MM.1S (cell line): ENCODE data around the gene SDF4.

ENCODE experiments used
- DNase-seq: peaks from one replicate; pipeline ENCODE4 v3.0.0-alpha.2; 2015
- H2AFZ ChIP-seq: fragments of 300-600 bp; sonication (generic); 2 replicates; pipeline ENCODE4 v1.6.0; 2016; ENCODE audit warnings: antibody characterized with exemption, low read length
- H3F3A ChIP-seq: fragments of 300-600 bp; sonication (generic); 2 replicates; pipeline ENCODE4 v1.6.1; 2016; ENCODE audit warnings: mild to moderate bottlenecking, antibody characterized with exemption, low read length, moderate library complexity, mixed read lengths; ENCODE audit not compliant: insufficient read depth
- H3K27ac ChIP-seq: fragments of 300-600 bp; sonication (generic); 2 replicates; pipeline ENCODE4 v1.5.1; 2016; ENCODE audit warnings: mild to moderate bottlenecking, low read length
- H3K27me3 ChIP-seq: fragments of 300-600 bp; sonication (generic); replicated peaks from 2 replicates; pipeline ENCODE4 v1.6.0; 2016; ENCODE audit warnings: low read length; ENCODE audit not compliant: insufficient read depth
- H3K36me3 ChIP-seq: fragments of 300-600 bp; sonication (generic); replicated peaks from 2 replicates; pipeline ENCODE4 v1.6.1; 2016; ENCODE audit warnings: mild to moderate bottlenecking, low read length, mixed read lengths; ENCODE audit not compliant: insufficient read depth
- H3K4me1 ChIP-seq: fragments of 300-600 bp; sonication (generic); 2 replicates; pipeline ENCODE4 v1.6.1; 2016; ENCODE audit warnings: low read length, mixed read lengths
- H3K4me2 ChIP-seq: fragments of 300-600 bp; sonication (generic); 2 replicates; pipeline ENCODE4 v1.6.0; 2016; ENCODE audit warnings: low read depth, low read length
- H3K4me3 ChIP-seq: fragments of 300-600 bp; sonication (generic); 2 replicates; pipeline ENCODE4 v1.5.1; 2016; ENCODE audit warnings: low read length, mixed read lengths
- H3K79me2 ChIP-seq: fragments of 300-600 bp; sonication (generic); 2 replicates; pipeline ENCODE4 v1.6.1; 2016; ENCODE audit warnings: mixed run types, low read length, mixed read lengths
- H3K9ac ChIP-seq: fragments of 300-600 bp; sonication (generic); 2 replicates; pipeline ENCODE4 v1.6.1; 2016; ENCODE audit warnings: low read length, mixed read lengths
- H3K9me2 ChIP-seq: fragments of 300-600 bp; sonication (generic); replicated peaks from 2 replicates; pipeline ENCODE4 v1.6.1; 2016; ENCODE audit warnings: mild to moderate bottlenecking, low read length, mixed read lengths; ENCODE audit not compliant: insufficient read depth
- H3K9me3 ChIP-seq: fragments of 300-600 bp; sonication (generic); replicated peaks from 2 replicates; pipeline ENCODE4 v1.6.1; 2016; ENCODE audit warnings: mild to moderate bottlenecking, low read length, mixed read lengths; ENCODE audit not compliant: insufficient read depth
- H4K20me1 ChIP-seq: fragments of 300-600 bp; sonication (generic); 2 replicates; pipeline ENCODE4 v1.6.1; 2016; ENCODE audit warnings: mild to moderate bottlenecking, low read length, moderate library complexity, mixed read lengths; ENCODE audit not compliant: insufficient read depth
- EZH2 ChIP-seq: fragments of 300-600 bp; sonication (generic); optimal IDR thresholded peaks from 2 replicates; pipeline ENCODE3; 2017; ENCODE audit warnings: low read depth, mild to moderate bottlenecking, antibody characterized with exemption, low read length, mixed read lengths
- EZH2phosphoT487 ChIP-seq: fragments of 300-600 bp; sonication (generic); IDR thresholded peaks from 2 replicates; pipeline ENCODE4 v1.6.1; 2018; ENCODE audit warnings: antibody characterized with exemption, low read length
- TF ChIP-seq, protein P1 (sequence below): fragments of 300-600 bp; sonication (generic); IDR thresholded peaks from 2 replicates; pipeline ENCODE4 v1.5.1; 2016; ENCODE audit warnings: antibody characterized with exemption, low read length, mixed read lengths

Gene SDF4

DNA sequence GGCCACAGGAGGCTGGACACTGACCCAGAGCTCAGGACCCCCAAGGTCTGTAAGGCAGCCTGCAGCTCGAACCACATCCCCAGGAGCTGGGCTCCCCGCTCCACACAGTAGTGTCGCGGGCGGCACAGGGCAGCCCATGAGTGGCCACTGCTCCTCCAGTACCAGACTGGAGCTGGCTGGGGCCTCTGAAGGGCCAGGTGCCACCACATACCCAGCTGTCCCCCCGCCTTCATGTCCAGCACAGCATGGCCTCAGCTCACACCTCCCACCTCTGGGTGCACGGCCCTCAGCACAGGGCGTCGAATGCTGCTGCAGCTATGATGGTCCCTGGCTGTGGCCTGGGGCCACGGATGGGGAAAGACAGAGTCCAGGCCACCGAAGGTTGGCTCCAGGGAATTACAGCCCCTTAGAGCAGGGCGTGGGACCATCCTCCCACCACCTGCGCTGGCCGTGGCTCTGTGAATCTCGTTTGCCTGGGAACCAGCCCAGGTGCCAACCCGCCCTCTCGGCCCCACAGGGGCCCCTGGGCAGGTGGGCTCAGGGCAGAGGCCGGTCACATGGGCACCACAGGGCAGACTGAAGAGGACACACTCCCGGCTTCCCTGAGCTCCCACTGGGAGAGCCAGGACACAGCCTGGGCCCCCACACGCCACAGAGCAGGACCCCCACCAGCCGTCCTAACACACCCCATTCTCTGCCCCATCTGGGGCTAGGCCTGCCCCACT is 15.8 kb downstream of the SDF4 start:
- no peaks in the 10 kb centered on the region for H3K4me1 ChIP-seq
- no peak overlapping the region for H2AFZ ChIP-seq
- H3K27ac ChIP-seq, result no peak overlapping the region
- no peaks in the 10 kb centered on the region for H3K79me2 ChIP-seq
- H3K9me2 ChIP-seq, result no peaks in the 10 kb centered on the region
- no peaks in the 10 kb centered on the region for H3K36me3 ChIP-seq
- no peak overlapping the region for H3K9ac ChIP-seq
- no peak overlapping the region for H3K4me3 ChIP-seq
- H4K20me1 ChIP-seq, result no peaks in the 10 kb centered on the region
- H3K27me3 ChIP-seq, result peaks cover 15% of the 10 kb centered on the region
- H3K9me3 ChIP-seq, result no peaks in the 10 kb centered on the region
- 0 out of 2 replicates have a peak, but pooled peaks cover 2% of the 10 kb centered on the region for H3F3A ChIP-seq
- no peak for DNase-seq
- H3K4me2 ChIP-seq, result no peak overlapping the region
- TF ChIP-seq EZH2phosphoT487 (no peak), EZH2 (no peak)
- TF ChIP-seq, protein P1, sequence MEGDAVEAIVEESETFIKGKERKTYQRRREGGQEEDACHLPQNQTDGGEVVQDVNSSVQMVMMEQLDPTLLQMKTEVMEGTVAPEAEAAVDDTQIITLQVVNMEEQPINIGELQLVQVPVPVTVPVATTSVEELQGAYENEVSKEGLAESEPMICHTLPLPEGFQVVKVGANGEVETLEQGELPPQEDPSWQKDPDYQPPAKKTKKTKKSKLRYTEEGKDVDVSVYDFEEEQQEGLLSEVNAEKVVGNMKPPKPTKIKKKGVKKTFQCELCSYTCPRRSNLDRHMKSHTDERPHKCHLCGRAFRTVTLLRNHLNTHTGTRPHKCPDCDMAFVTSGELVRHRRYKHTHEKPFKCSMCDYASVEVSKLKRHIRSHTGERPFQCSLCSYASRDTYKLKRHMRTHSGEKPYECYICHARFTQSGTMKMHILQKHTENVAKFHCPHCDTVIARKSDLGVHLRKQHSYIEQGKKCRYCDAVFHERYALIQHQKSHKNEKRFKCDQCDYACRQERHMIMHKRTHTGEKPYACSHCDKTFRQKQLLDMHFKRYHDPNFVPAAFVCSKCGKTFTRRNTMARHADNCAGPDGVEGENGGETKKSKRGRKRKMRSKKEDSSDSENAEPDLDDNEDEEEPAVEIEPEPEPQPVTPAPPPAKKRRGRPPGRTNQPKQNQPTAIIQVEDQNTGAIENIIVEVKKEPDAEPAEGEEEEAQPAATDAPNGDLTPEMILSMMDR, result no peak

DNA sequence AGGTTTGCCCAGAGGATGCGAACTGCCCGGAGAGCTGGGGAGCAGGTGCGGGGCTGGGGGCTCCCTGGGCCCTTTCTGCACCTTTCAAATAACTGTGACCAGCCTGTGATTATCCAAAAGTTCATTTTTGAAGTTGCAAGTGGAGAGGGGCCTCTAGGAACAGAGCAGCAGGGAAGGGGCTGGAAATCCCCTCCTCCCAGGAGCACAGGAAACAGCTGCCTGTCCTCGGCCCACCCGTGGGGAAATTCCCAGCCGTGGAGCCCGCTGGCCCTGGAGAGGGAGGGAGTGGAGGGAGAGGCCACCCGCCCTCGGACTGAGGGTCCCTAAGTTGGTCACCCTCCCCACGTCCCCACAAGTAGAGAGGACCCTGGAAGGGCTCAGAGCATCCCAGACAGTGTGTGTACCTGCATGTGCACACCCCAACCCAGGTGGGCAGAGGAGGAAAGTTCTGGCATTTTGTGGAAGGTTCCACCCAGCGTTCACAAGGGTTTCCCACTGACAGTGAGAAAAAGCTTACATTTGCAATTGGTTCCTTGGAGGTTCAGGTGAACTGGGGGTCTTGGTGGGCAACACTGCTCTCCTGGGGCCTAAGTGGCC is 16.6 kb downstream of the SDF4 start:
- H2AFZ ChIP-seq, result no peak overlapping the region
- TF ChIP-seq EZH2 (no peak), EZH2phosphoT487 (no peak)
- TF ChIP-seq, protein P1, result no peak
- H3K9me2 ChIP-seq, result no peaks in the 10 kb centered on the region
- H3K4me1 ChIP-seq, result no peaks in the 10 kb centered on the region
- no peaks in the 10 kb centered on the region for H3K36me3 ChIP-seq
- DNase-seq, result no peak
- H4K20me1 ChIP-seq, result no peaks in the 10 kb centered on the region
- H3K27ac ChIP-seq, result no peak overlapping the region
- H3K79me2 ChIP-seq, result no peaks in the 10 kb centered on the region
- H3K27me3 ChIP-seq, result peaks cover 24% of the 10 kb centered on the region
- no peaks in the 10 kb centered on the region for H3K9me3 ChIP-seq
- H3K4me2 ChIP-seq, result no peak overlapping the region
- 0 out of 2 replicates have a peak, but pooled peaks cover 2% of the 10 kb centered on the region for H3F3A ChIP-seq
- H3K4me3 ChIP-seq, result no peak overlapping the region
- no peak overlapping the region for H3K9ac ChIP-seq

DNA sequence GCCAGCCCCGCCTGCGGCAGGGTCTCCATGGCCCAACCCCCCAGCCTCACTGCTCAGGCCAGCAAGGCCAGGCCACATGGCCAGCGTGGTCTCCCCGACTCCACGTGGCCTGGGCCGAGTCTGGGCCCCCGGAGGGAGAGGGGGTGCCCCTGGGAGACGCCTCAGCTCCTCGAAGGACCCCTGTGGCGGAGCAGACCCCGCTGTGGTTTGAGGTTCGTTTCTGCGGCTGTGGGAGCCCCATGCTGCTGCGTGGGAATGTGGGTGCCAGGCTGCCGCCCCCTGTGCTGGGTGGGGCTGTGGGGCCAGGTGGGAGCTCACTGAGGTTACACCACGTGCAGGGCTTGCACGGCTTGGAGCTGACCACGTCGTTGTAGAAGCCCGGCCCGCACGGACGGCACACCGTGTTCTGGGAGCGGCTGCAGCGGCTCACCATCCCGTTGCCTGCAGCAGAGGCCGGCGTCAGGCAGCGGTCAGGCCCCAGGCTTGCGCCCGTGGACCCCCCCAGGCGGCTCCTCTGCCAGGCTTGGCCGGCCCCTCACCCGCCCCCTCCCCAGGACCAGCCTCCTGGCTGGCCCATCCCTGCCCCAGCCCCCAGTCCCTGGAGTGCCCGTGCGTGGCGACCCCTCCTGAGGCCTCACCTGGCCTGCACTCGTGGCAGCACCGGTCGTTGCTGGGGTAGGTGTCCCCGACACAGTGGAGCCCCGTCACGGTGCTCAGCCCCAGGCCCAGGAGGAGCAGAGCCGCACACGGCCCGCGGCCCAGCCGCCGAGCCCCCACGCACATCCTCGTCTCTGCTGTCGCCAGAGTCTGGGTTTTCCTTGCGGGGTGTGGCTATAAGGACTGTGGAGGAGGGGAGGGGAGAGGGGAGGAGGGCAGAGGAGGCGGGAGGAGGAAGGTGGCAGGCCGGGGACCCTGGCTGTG is 18.2 kb downstream of the SDF4 start, which contains the start of gene TNFRSF4:
TNFRSF4 (minus strand) TSS at position 809 of the 921 bp plus-strand sequence; CDS start at position 783, 26 bp downstream.
- no peak for DNase-seq
- no peak within 1 kb of the TSS for H2AFZ ChIP-seq
- H3K4me1 ChIP-seq, result no peaks in the 10 kb centered on the region
- no peaks in the 10 kb centered on the region for H3K9me2 ChIP-seq
- no peak within 1 kb of the TSS for H3K27ac ChIP-seq
- H3K9ac ChIP-seq, result no peak within 1 kb of the TSS
- peaks cover 38% of the 10 kb centered on the region for H3K27me3 ChIP-seq
- H3K4me3 ChIP-seq, result no peak within 1 kb of the TSS
- H3K79me2 ChIP-seq, result no peaks in the 10 kb centered on the region
- 0 out of 2 replicates have a peak, but pooled peaks cover 2% of the 10 kb centered on the region for H3F3A ChIP-seq
- no peaks in the 10 kb centered on the region for H3K9me3 ChIP-seq
- no peaks in the 10 kb centered on the region for H3K36me3 ChIP-seq
- TF ChIP-seq, protein P1, result no peak
- TF ChIP-seq EZH2phosphoT487 (no peak), EZH2 (no peak)
- no peaks in the 10 kb centered on the region for H4K20me1 ChIP-seq
- no peak within 1 kb of the TSS for H3K4me2 ChIP-seq
